IMR-90 (cell line): ENCODE data around the gene ACSS2. TPM values are rescaled to one million over a fixed set of nuclear protein-coding genes. Genes with fewer than 3 reads are reported as not detected.

Source experiments
- ATAC-seq: fragments of 200-7000 bp; cut with Tn5 transposase; 2 replicates; pipeline ENCODE4 v1.9.1; 2020; ENCODE audit warnings: low read depth, mild to moderate bottlenecking, moderate library complexity
- BruUV-seq: library from RNA; stranded (reverse); fragments of 400-500 nt; replicated peaks from 2 replicates; lab custom pipeline; 2021; lab: Mats Ljungman, UMichigan
- CTCF ChIA-PET: fragments of 300-600 bp; formaldehyde crosslinking; extraction: SDS; loops from one replicate; lab custom pipeline; 2021; ENCODE audit warnings: antibody characterized with exemption; lab: Yijun Ruan, JAX
- POLR2A ChIA-PET: fragments of 300-600 bp; sonication (Branson Sonifier 250); formaldehyde crosslinking; loops from one replicate; lab custom pipeline; 2022; ENCODE audit warnings: antibody characterized with exemption; ENCODE audit not compliant: unreplicated experiment; lab: Charles Lee
- DNase-seq: peaks from one replicate; pipeline ENCODE4 v3.0.0; 2013
- H2AFZ ChIP-seq: replicated peaks from 2 replicates; pipeline ENCODE3; 2013; ENCODE audit warnings: low read length, mild to moderate bottlenecking; ENCODE audit not compliant: poor library complexity
- H2AK5ac ChIP-seq: 2 replicates; pipeline ENCODE4 v1.6.1; 2013; ENCODE audit warnings: low read depth, low read length, inconsistent platforms
- H2AK9ac ChIP-seq: replicated peaks from 2 replicates; pipeline ENCODE3; 2013; ENCODE audit warnings: mild to moderate bottlenecking, low read depth, low read length, moderate library complexity; ENCODE audit not compliant: poor library complexity
- H2BK120ac ChIP-seq: 2 replicates; pipeline ENCODE4 v1.6.1; 2013; ENCODE audit warnings: low read depth, low read length, inconsistent platforms
- H2BK15ac ChIP-seq: 3 replicates; pipeline ENCODE4 v1.6.1; 2013; ENCODE audit warnings: low read depth, low read length, inconsistent platforms
- H2BK20ac ChIP-seq: 2 replicates; pipeline ENCODE4 v1.6.1; 2013; ENCODE audit warnings: low read depth, mild to moderate bottlenecking, inconsistent platforms, low read length, moderate library complexity
- H2BK5ac ChIP-seq: 2 replicates; pipeline ENCODE4 v1.6.1; 2013; ENCODE audit warnings: mild to moderate bottlenecking, low read depth, low read length, inconsistent platforms; ENCODE audit not compliant: poor library complexity, severe bottlenecking
- H3K14ac ChIP-seq: replicated peaks from 2 replicates; pipeline ENCODE4 v1.6.1; 2013; ENCODE audit warnings: low read depth, low read length, inconsistent platforms
- H3K18ac ChIP-seq: 2 replicates; pipeline ENCODE4 v1.6.1; 2013; ENCODE audit warnings: low read depth, low read length, control low read depth
- H3K23ac ChIP-seq: 2 replicates; pipeline ENCODE4 v1.6.1; 2013; ENCODE audit warnings: low read depth, low read length, inconsistent platforms
- H3K27ac ChIP-seq: 2 replicates; pipeline ENCODE4 v1.5.1; 2013; ENCODE audit warnings: mild to moderate bottlenecking, control low read depth, low read length; ENCODE audit not compliant: insufficient read depth
- H3K27me3 ChIP-seq: 2 replicates; pipeline ENCODE4 v1.6.1; 2013; ENCODE audit warnings: low read length; ENCODE audit not compliant: control insufficient read depth, insufficient read depth
- H3K36me3 ChIP-seq: 2 replicates; pipeline ENCODE4 v1.6.1; 2013; ENCODE audit warnings: low read length, mixed read lengths; ENCODE audit not compliant: control insufficient read depth, insufficient read depth
- H3K4ac ChIP-seq: 2 replicates; pipeline ENCODE4 v1.6.1; 2013; ENCODE audit warnings: low read depth, low read length, inconsistent platforms
- H3K4me1 ChIP-seq: 2 replicates; pipeline ENCODE4 v1.6.1; 2013; ENCODE audit warnings: low read length, mixed read lengths; ENCODE audit not compliant: control insufficient read depth, insufficient read depth
- H3K4me2 ChIP-seq: 2 replicates; pipeline ENCODE4 v1.6.1; 2013; ENCODE audit warnings: low read depth, mild to moderate bottlenecking, control low read depth, low read length, moderate library complexity
- H3K4me3 ChIP-seq: 2 replicates; pipeline ENCODE4 v1.5.1; 2013; ENCODE audit warnings: low read depth, mild to moderate bottlenecking, control low read depth, low read length, moderate library complexity; ENCODE audit not compliant: insufficient read depth
- H3K56ac ChIP-seq: 2 replicates; pipeline ENCODE4 v1.6.1; 2013; ENCODE audit warnings: low read length, inconsistent platforms; ENCODE audit not compliant: insufficient read depth; ENCODE audit errors: extremely low read depth
- H3K79me1 ChIP-seq, 2 experiments: 2 replicates each; pipeline ENCODE4 v1.6.1; 2013; ENCODE audit warnings: low read length in 2 of 2, inconsistent platforms in 1 of 2, low read depth in 1 of 2
- H3K9ac ChIP-seq: 2 replicates; pipeline ENCODE4 v1.6.1; 2013; ENCODE audit warnings: low read depth, low read length, control low read depth
- H3K9me1 ChIP-seq: 2 replicates; pipeline ENCODE4 v1.6.1; 2013; ENCODE audit warnings: low read length, inconsistent platforms; ENCODE audit not compliant: insufficient read depth
- H3K9me3 ChIP-seq: 2 replicates; pipeline ENCODE4 v1.6.1; 2013; ENCODE audit warnings: low read length; ENCODE audit not compliant: control insufficient read depth, insufficient read depth
- H4K20me1 ChIP-seq: 2 replicates; pipeline ENCODE4 v1.6.1; 2013; ENCODE audit warnings: low read length, inconsistent platforms; ENCODE audit not compliant: insufficient read depth
- H4K5ac ChIP-seq: 2 replicates; pipeline ENCODE4 v1.6.1; 2013; ENCODE audit warnings: mild to moderate bottlenecking, low read depth, low read length, control low read depth
- H4K8ac ChIP-seq, 2 experiments: 2 replicates each; pipeline ENCODE4 v1.6.1; 2013; ENCODE audit warnings: low read depth in 2 of 2, low read length in 2 of 2, control low read depth in 1 of 2, inconsistent platforms in 1 of 2
- H4K91ac ChIP-seq: 2 replicates; pipeline ENCODE4 v1.6.1; 2013; ENCODE audit warnings: low read depth, low read length, inconsistent platforms; ENCODE audit not compliant: insufficient read depth
- RFX5 ChIP-seq: IDR thresholded peaks from 2 replicates; pipeline ENCODE4 v1.8.0; 2012; ENCODE audit warnings: low read depth, mild to moderate bottlenecking, low read length, moderate library complexity
- WGBS, 2 experiments: methylation state at CpG; one replicate each; pipeline versions ENCODE4 v1.1.5 to v1.1.7; 2013; ENCODE audit warnings: missing lambda C conversion rate in 2 of 2; ENCODE audit not compliant: insufficient read length in 1 of 2; ENCODE audit errors: extremely low coverage in 2 of 2; 5-methylcytosine and 5-hydroxymethylcytosine counted together
- dilution Hi-C: fragments of 300-500 bp; cut with HindIII; formaldehyde crosslinking; loops from one replicate; pipeline ENCODE4 v1.14.3; 2018; ENCODE audit warnings: low sequenced_read_pairs; ENCODE audit not compliant: unreplicated experiment
- in situ Hi-C: fragments of 300-500 bp; cut with MboI; formaldehyde crosslinking; loops from 3 replicates; pipeline ENCODE4 v1.14.3; 2019; ENCODE audit warnings: low sequenced_read_pairs, inconsistent platforms, mixed read lengths
- intact Hi-C: fragments of 100-400 bp; cut with micrococcal nuclease; formaldehyde crosslinking; loops from 2 replicates; pipeline ENCODE4 v1.10.0; 2022
- polyA plus RNA-seq, 3 experiments: library from polyadenylated mRNA; depleted of rRNA; stranded (reverse); fragments of >200 nt; gene quantifications; 2 replicates each; pipeline ENCODE4 v1.2.3, GENCODE V29; 2012; ENCODE audit warnings: low replicate concordance in 1 of 3
- total RNA-seq: library from RNA; depleted of rRNA; stranded (reverse); fragments of >200 nt; gene quantifications from 2 replicates; pipeline ENCODE4 v1.2.3, GENCODE V29; 2012

ACSS2 gene
- total and polyA plus RNA-seq, 2 of the 4 experiments (the other 2 are of a cell fraction), result 26.9 to 46.4 TPM

- Histone ChIP-seq H3K27ac (no peak overlapping the region), H4K91ac (no peak overlapping the region), H3K23ac (peak overlapping the region; percentile 59; the same call in 1 of the 2 replicates), H2BK5ac (no peak overlapping the region), H2BK15ac (no peak overlapping the region; the same call in 2 of the 3 replicates), H3K4me3 (peak overlapping the region; percentile 62), H3K36me3 (no peaks in the 10 kb centered on the region), H2AK5ac (peak overlapping the region; percentile 58; the same call in 1 of the 2 replicates), H3K79me1 (peaks cover 9 to 46% of the 10 kb centered on the region in 2 experiments; a peak in 3 of 4 replicates), H4K8ac (peak overlapping the region in 1 of 2 experiments; percentile 74; a peak in 1 of 4 replicates), H3K14ac (no peak overlapping the region), H3K4me2 (peak overlapping the region; percentile 97), H3K4me1 (peaks cover 14% of the 10 kb centered on the region), H4K5ac (no peak overlapping the region), H4K20me1 (no peaks in the 10 kb centered on the region; the same call in 1 of the 2 replicates), H2AFZ (no peak overlapping the region), H3K56ac (no peak overlapping the region), H3K9ac (no peak overlapping the region; the same call in 1 of the 2 replicates), H2BK20ac (no peak overlapping the region), H2BK120ac (no peak overlapping the region), H2AK9ac (peak overlapping the region; percentile 65), H3K18ac (no peak overlapping the region), H3K4ac (no peak overlapping the region), H3K9me3 (no peaks in the 10 kb centered on the region), H3K27me3 (no peaks in the 10 kb centered on the region), H3K9me1 (peaks cover 17% of the 10 kb centered on the region)
- no TSS peak for BruUV-seq
- TF ChIP-seq RFX5, result no peak
- POLR2A ChIA-PET, result no interaction called here
- in situ Hi-C loops, result loop anchor here (5.0 to 25.0 kb wide), 2 partner anchors 86 to 391 kb away; partner anchors contain the start of genes GSS and MYH7B
- CTCF ChIA-PET, result interaction anchor here (0.9 kb wide), 1 partner anchor 76 kb away, joined by 3 read pairs; no protein-coding TSS in a partner anchor
- dilution Hi-C loops, result no loop called here
- intact Hi-C loops, result loop anchor here (5.0 to 10.0 kb wide), 4 partner anchors 131 to 403 kb away; partner anchors contain the start of gene MMP24OS
- DNase-seq (no peak), ATAC-seq (no peak)
- no CpG with 5 or more reads among the region's 7 CpGs for WGBS, 2 experiments
Measured at GRCh38 chr20:34871320-34871926, 5.0 kb upstream of the ACSS2 start.
